HG02885 (cell line): ENCODE data around the gene DDX1.

Experiments
- ATAC-seq: cut with Tn5 transposase; IDR thresholded peaks from one replicate; pipeline ENCODE4 v1.9.1; 2021; ENCODE audit warnings: mild to moderate bottlenecking; ENCODE audit not compliant: unreplicated experiment, poor library complexity

The DDX1 gene

DNA sequence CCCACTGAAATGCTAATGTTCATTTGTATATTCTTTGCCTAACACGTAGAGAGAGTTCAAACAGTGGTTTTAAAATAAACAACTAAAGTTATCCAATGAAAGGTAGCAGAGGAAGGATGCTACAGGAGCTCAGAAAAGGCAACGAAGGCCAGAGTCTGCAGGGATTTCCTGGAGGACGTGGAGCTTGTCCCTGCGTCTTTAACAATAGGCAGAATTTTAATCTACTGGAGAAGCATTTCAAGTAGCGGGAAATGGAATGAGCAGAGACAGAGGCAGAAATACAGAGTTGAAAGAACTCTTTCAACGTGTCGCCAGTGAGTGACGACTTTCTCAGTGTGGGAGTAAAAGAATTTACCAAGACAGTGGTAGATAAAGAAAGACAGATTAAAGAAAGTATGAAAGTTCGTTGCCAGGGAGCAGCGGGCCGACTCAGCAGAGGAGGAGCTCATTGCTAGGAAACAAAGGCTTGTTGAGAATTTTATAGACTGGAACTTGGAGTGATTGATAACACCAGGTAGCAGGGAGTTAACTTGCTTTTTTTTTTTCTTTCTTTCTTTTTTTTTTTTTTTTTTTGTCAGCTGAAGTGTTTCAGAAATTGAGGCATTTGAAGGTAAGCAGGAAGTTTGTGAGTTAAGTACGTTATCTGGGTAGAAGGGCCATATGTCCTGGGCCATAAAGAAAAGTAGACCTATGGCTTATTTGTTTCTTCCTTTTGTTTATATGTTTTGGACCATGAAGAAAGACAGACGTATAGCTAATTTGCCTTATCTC, 29.9 kb upstream of the DDX1 start:
- peak; percentile 24 for ATAC-seq

DNA sequence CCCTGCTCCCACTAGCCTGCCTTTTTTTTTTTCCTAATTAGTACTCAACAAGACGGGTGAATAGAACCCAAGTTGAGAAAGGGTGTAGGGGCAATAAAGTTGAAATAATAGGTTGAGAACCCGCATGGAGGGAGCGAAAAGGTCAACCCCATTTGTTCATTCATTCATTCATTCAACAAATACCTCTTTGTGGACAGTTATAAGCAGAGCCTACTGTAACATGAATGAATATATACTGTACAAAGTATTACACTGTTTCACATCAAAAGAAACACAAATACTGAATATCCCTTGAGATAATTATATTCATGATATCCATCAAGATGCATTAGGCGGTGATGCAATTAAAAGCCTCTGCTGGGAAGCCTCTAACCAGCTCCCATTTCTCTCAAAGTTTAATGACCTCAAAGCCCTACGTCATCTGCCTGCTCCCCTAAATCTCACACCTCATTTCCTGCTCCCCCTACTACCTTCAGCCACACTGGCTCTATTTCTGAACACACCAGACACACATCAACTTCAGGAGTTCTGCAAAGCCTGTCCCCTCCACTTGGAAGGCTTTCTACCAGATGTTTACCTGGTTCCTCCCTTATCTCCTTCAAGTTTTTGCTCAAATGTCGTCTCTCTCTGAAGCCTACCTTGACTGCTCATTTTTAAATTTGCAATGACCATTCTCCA, 29.2 kb upstream of the DDX1 start:
- no peak for ATAC-seq

DNA sequence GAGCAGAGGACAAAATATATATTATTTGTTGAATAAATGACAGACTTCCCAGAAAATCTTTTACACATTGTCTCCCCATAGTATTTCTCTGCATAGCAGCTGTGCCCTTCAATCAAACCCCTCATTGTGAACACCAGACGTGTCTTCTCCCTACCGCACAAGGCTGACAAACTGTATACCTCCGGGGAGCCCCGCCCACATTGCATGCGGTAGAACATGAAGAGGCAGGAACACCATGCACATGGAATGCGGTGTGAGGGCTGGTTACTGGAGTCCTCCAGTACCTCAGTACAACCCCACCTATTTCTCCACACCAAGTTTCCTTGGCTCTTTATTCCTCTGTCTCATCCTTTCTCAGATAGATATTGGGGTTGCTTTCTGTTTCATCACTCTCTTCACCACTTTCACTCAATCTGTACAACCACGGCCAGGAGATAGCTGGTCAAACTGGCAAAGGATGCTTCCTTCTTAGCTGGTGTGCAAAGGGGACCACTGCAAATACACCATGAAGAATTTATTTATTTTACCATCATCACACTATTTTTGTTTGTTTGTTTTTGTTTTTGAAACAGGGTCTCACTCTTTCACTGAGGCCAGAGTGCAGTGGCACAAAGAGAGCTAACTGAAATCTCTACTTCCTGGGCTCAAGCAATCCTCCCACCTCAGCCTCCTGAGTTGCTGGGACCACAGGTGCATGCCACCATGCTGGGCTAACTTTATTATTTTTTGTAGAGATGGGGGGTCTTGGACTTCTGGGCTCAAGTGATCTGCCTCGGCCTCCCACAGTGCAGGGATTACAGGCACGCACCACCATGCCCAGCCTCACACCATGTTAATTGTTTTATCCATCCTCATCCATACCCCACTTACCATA, 28.2 kb upstream of the DDX1 start:
- no peak for ATAC-seq

DNA sequence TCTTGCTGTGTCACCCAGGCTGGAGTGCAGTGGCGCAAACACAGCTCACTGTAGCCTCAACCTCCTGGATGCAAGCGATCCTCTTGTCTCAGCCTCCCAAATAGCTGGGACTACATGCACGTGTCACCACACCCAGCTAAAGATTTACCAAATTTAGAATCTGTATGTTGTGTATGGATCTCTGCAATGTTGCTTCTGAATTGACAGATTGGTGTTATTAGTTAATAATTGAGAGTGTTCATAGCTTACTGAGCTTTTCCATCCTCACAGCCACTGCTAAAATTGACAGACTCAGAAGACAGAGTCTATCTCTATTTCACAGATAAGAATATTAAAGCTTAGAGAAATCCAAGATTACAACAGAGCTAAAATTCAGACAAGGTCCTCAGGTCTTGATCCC, 26.3 kb upstream of the DDX1 start:
- ATAC-seq, result no peak

DNA sequence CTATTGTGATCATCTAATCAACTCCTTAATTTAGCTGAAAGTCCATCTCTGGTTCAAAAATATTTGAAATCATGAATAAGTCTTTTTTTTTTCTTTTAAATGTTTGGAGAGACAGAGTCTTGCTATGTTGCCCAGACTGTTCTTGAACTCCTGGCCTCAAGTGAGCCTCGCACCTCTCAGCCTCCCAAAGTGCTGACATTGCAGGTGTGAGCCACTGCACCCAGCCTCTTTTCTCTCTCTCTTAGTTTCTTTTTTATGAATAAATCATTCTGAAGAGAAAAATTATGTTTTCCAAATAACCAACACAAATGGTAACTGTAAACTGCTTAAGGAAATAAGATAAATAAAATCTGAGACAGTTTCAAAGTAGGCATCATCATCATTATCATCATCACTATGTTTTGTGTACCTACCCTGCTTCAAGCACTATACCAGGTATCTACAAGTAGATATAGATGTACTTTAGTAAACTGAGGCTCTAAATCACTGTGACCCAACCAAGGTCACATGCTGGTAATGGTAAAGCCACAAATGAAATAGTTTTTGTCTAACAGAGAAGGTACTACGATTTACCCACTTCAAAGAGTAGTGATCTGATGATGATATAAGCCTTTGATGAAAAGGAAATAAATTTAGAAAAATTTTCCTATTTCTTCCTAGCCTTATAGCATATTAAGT, 25.5 kb upstream of the DDX1 start:
- ATAC-seq, result no peak

DNA sequence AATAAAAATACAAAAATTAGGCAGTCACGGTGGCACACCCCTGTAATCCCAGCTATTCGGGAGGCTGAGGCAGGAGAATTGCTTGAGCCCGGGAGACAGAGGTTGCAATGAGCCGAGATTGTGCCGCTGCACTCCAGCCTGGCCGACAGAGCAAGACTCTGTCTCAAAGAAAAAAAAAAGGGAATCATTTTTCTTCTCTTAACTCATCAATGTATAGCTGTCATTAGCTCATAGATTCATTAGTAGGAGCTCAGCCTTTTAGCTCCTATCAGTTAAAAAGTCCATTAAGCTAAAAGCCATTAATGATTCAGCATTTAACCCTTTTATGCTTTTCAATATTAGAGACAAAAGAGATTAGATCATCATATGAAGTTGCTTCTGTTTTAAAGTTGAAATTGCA, 24.8 kb upstream of the DDX1 start:
- no peak for ATAC-seq

DNA sequence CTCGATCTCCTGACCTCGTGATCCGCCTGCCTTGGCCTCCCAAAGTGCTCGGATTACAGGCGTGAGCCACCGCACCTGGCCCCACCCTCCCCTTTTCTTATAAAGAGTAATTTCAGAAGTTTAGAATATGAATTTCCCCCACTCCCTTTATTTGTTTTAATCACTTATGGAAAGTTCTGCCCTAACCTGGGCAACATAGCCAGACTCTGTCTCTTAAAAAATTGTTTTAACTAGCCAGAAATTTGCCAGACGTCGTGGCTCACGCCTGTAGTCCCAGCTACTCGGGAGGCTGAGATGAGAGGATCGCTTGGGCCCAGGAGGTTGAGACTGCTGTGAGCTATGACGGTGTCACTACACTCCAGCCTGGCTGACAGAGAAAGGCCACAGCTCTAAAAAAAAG, 22.8 kb upstream of the DDX1 start:
- no peak for ATAC-seq

DNA sequence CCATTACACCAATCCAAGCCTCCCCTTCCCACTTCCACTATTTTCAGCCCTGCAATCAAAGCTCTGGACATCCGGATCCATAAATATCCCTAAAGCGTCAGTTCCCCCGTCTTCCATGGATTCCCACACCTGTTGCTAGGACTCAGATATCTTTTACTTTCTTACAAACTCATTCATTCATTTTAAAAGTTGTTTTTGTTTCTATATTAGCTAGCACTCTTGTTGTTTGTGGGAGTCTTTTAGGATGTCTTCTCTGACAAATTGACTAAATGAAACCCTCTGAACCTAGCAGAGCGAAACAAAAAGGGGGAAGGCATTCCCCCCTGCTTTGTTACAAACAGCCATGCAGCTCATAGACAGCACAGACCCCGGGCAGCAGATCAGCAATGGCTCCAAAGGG, 21.6 kb upstream of the DDX1 start:
- ATAC-seq, result no peak

DNA sequence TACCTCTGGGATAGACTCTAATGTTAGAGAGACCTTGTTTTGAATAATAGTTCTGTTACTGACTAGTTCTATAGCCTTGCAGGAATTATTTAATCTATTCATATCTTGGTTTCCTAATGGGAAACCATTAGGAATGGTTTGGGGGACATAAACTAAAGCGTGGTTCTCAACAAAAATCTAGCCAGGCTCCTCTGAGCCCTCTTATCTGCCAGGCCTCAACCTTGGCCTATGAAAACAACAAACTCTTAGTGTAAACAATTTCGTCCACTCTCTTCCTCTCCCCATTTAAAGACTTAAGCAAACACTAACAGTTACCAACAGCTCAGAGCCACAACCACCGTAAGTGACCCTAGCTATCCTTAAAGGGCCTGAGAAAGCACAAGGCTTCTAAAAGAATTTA, 19.9 kb upstream of the DDX1 start:
- no peak for ATAC-seq

DNA sequence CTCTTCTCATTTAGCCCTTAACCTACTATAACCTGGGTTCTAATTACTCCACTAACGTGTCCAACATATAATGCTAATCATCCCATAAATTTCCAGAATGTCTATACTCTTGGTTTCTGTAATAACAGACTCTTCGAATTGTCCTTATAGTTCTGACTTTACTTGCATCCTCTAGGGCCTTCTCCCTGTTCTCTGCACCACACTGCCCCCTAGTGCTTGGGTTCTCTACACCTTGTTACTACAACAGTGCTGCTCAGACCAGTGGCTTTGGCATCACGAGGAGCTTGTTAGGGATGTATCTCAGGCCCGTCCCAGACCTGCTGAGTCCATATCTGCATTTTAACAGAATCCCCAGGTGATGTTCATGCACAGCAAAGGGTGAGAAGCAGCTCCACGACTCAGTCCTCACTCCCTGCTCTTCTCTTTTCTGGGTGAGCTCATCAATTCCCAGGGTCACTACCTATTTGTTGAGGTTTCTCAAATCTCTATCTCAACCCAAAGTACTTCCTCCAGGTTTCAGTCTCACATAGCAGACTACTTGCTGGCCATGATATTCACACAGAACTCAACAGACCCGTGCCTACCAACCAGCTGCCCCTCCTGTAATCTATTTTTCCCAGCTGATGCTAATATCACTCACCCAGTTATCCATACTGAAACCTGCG, 14.5 kb upstream of the DDX1 start:
- ATAC-seq, result peak; percentile 98

DNA sequence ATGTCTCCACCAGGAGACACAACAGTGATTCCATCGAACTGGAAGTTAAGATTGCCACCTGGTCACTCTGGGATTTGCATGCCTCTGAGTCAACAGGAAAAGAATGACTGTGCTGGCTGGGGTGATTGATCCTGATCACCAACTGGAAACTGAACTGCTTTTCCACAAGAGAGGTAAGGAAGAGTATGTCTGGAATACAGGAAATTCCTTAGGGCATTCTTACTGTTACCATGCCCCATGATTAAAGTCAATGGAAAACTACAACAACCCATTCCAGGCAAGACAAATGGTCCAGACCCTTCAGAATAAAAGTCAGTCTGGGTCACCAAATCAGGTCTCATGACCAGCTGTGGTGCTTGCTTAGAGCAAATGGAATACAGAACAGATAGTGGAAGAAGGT, 12.0 kb upstream of the DDX1 start:
- ATAC-seq, result no peak

DNA sequence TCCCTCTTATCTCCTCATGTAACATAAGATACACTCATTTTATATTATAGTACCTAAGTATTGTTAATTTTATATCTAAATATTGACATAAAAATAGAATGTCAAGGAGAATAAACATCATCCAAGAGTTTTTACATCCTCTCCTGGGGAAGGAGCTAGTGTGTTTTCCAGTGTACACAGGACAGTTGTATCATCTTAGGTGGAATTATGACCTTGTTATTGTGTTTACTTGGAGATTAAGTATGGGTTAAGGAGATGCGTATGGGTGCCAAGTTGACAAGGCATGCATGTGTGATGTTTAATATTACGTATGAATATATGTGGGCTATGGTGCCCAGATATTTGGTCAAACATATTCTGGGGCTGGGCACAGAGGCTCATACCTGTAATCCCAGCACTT, 11.2 kb upstream of the DDX1 start:
- ATAC-seq, result no peak

DNA sequence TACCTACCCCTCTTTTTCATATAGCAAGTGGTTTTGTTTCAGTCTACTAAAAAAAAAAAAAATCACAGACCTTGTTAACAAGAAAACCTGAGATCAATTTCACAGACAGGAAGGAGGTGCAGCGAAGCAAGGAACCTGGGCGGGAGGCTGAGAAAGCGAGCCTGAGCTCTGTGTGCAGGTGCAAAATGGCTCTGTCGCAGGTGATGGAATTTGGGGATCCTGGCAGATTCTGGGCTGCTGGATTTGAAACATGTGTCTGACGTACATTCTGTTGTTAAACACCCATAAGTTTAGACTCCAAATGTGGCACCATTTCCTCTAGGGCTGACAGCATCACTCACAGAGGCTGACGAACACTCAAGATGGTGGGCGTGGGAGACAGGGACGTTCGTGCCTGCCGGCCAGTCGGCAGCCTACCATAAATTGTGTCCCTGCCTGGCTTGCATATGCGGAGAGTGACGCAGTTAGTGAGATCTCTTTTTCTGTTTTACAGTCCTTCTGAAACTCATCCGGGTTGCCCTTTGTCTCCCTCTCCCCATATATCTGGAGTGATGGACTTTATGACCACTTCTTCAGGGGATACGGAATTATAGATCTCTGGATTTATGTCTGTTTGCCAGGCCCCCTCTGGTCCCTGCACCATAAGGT, 8.8 kb upstream of the DDX1 start:
- ATAC-seq, result peak; percentile 63

DNA sequence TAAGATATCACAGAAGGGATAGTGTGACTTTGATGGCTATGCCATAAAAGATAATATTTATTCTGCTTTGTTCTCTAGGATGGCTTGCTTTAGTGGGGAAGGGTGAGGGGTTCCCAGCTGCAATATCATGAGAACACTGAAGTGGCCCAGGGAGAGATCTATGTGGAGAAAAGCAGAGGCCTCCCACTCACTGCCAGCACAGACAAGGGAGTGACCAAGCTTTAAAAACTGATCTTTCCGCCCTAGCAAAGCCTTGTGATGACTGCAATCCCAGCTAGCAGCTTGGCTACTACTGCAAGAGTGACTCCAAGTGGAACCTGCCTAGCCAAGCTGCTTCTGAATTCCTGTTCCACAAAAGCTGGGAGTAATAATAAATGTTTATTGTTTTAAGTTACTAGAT, 7.8 kb upstream of the DDX1 start:
- ATAC-seq, result no peak

DNA sequence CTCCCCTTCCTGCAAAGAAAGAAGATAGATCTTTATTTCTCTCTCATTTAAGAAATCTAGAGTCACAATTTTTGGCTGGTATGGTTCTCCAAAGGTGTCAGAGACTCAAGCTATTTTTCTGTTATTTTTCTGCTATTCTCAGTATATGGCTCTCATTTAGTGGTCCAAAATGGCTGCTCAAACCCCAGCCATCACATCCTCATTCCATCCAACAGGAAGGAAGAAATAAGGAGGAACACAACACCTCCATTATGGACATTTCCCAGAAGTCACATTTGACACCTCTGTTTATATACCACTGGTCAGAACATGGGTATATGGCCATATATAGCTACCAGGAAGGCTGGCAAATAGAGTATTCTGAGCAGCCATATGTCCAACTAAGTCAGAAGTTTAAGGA, 7.4 kb upstream of the DDX1 start:
- no peak for ATAC-seq

DNA sequence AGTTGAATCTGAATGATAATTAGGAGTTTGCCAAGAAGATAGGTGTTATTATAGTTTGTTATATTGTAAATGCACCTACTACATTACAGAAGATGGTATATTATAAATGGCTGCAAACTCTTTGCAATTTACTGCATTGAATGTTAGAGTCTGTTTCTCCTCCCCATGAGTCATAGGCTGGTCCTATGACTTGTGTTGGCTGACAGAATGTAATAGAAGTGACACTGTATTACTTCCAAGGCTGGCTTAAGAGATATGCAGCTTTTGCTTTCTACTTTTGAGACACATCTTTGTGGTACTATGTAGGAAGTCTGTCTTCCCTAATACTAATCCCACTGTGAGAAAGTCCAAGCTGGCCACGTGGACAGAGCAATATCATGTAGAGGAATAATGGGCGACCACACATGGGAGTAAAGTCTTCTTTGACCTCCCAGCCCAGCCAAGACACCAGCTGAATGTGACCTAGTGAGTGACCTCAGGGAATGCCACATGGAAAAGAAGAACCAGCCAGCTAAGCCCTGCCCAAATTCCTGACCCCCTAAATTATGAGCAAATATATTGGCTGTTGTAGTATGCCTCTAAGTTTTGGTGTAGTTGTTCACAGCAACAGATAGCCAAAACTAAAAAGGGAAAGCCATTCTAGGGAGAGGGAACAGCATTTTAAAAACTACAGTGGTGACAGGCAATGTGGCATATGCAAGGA, 6.8 kb upstream of the DDX1 start:
- ATAC-seq, result no peak

DNA sequence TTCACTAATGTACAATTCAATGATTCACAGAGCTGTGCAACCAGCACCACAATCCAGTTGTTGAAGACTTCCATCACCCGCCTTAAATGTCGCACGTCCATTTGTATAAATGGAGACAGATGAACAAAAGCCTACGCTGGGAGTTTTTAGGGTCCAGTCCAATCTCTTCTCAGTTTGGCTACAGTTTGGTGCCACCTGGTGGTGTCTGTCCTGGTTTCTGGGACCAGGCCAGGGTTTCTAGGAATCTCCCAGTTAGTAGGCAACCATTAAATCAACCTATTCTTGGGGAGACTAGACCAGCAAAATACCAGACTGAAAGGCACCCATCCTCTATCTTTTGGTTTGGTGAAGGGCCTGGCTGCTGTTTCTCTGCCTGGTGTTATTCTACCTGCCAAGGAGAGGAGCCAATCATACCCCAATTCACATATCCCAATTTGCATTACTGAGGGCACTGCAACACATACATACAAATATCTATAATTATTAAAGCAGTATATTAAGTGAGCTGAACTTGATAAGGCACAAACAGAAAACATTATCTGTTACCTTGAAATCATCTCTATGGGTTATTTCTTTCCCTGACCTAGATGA, 3.2 kb upstream of the DDX1 start:
- ATAC-seq, result no peak

DNA sequence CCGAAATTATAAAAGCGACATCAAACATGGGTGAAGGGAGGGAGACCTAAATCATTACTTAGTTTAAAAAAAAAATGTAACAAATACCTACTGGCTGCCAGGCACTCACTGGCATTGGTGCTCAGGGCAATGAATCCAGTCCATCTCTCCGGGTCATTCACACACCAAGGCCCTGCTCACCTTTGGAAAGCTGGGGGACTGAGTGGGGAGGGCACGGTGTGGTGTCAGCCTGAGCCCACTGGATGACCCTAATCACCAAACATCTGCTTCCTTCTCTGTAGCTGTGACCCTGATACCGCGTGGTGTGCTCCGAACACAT, 336 bp upstream of the DDX1 start:
- ATAC-seq, result no peak

DNA sequence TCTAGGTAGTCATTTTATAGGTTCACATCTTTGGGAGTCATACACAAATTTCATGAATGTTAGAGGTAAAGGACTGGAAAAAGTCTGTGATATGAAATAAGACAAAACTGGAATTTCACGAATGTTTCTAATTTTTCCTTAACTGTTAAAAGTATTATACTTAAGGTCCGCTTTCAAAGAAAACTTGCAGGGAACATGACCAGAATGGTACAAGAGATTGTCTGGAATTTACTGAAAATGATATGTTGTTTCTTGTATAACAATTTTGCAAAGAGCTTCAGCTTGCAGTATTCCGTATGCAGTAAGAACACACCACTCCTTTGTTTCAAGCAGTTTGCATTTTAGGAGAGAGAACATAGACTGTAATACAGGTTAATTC, 1.6 kb downstream of the DDX1 start:
- ATAC-seq, result no peak
